Caco-2 (cell line): ENCODE measurements around the gene BRF1. TPM values are rescaled to one million over a fixed set of nuclear protein-coding genes. Genes with fewer than 3 reads are reported as not detected.
"Not testable (repeated sequence)": the region's sequence is repeated elsewhere in the genome, so short reads cannot be mapped to it uniquely, and the experiment has no call there.

Experiments used
- BruUV-seq: library from RNA; stranded (reverse); fragments of 400-500 nt; replicated peaks from 2 replicates; lab custom pipeline; 2021; lab: Mats Ljungman, UMichigan
- CTCF ChIA-PET: fragments of 300-600 bp; sonication (Branson Sonifier 250); formaldehyde crosslinking; loops from one replicate; lab custom pipeline; 2022; ENCODE audit warnings: antibody characterized with exemption; lab: Charles Lee
- POLR2A ChIA-PET: fragments of 300-600 bp; sonication (Branson Sonifier 250); formaldehyde crosslinking; loops from one replicate; lab custom pipeline; 2022; ENCODE audit warnings: antibody characterized with exemption; lab: Charles Lee
- DNase-seq, 2 experiments: peaks; one replicate each; pipeline versions ENCODE4 v3.0.0 to v3.0.0-alpha.2; 2020 to 2022
- H3K27me3 ChIP-seq: replicated peaks from 2 replicates; pipeline ENCODE4 v1.6.0; 2011; ENCODE audit warnings: low read length; ENCODE audit not compliant: control insufficient read depth, insufficient read depth
- H3K36me3 ChIP-seq: 2 replicates; pipeline ENCODE4 v1.5.1; 2011; ENCODE audit warnings: low read length; ENCODE audit not compliant: control insufficient read depth, insufficient read depth
- H3K4me1 ChIP-seq: fragments of 250-450 bp; sonication (Bioruptor Pico); 2 replicates; pipeline ENCODE4 v1.5.1; 2020; ENCODE audit warnings: mild to moderate bottlenecking
- H3K4me3 ChIP-seq: 2 replicates; pipeline ENCODE4 v1.5.1; 2011; ENCODE audit warnings: low read depth, mild to moderate bottlenecking, control low read depth, low read length
- H3K9me3 ChIP-seq: fragments of 250-450 bp; sonication (Bioruptor Pico); 2 replicates; pipeline ENCODE4 v1.5.1; 2020; ENCODE audit warnings: mild to moderate bottlenecking, moderate library complexity
- H3K27ac Mint-ChIP-seq: one replicate; pipeline ENCODE4 v1.8.0; 2022; ENCODE audit warnings: mixed read lengths; ENCODE audit not compliant: unreplicated experiment
- H3K27me3 Mint-ChIP-seq: one replicate; pipeline ENCODE4 v1.8.0; 2022; ENCODE audit warnings: mixed read lengths; ENCODE audit not compliant: insufficient read depth, unreplicated experiment
- H3K36me3 Mint-ChIP-seq: one replicate; pipeline ENCODE4 v1.8.0; 2022; ENCODE audit warnings: mild to moderate bottlenecking, mixed read lengths; ENCODE audit not compliant: insufficient read depth, unreplicated experiment
- H3K4me1 Mint-ChIP-seq: one replicate; pipeline ENCODE4 v1.8.0; 2022; ENCODE audit warnings: low read depth, mixed read lengths; ENCODE audit not compliant: unreplicated experiment
- H3K4me3 Mint-ChIP-seq: one replicate; pipeline ENCODE4 v1.8.0; 2022; ENCODE audit warnings: mild to moderate bottlenecking, moderate library complexity, mixed read lengths; ENCODE audit not compliant: unreplicated experiment
- H3K9me3 Mint-ChIP-seq: one replicate; pipeline ENCODE4 v1.8.0; 2022; ENCODE audit warnings: mixed read lengths; ENCODE audit not compliant: unreplicated experiment
- intact Hi-C: fragments of 100-400 bp; cut with micrococcal nuclease; formaldehyde crosslinking; loops from one replicate; pipeline ENCODE4 v1.10.0; 2022; ENCODE audit not compliant: unreplicated experiment
- total RNA-seq: library from RNA; stranded (reverse); gene quantifications from 2 replicates; pipeline ENCODE4 v1.2.3, GENCODE V29; 2022
- TF ChIP-seq, protein P1 (sequence below), 2 experiments: fragments of 200-600 bp in 1 of 2; IDR thresholded peaks; 1 replicate in 1 of 2; 2 replicates in 1 of 2; pipeline versions ENCODE4 v1.5.1 to v1.8.0; 2011 to 2022; ENCODE audit warnings: antibody characterized with exemption in 1 of 2, control low read depth in 1 of 2, inconsistent platforms in 1 of 2, low read depth in 1 of 2, low read length in 1 of 2, mild to moderate bottlenecking in 1 of 2, moderate library complexity in 1 of 2; ENCODE audit not compliant: insufficient read depth in 1 of 2, severe bottlenecking in 1 of 2, unreplicated experiment in 1 of 2

BRF1 gene
- total RNA-seq, 1 experiment from 2014 or later, result 43.6 TPM

DNA sequence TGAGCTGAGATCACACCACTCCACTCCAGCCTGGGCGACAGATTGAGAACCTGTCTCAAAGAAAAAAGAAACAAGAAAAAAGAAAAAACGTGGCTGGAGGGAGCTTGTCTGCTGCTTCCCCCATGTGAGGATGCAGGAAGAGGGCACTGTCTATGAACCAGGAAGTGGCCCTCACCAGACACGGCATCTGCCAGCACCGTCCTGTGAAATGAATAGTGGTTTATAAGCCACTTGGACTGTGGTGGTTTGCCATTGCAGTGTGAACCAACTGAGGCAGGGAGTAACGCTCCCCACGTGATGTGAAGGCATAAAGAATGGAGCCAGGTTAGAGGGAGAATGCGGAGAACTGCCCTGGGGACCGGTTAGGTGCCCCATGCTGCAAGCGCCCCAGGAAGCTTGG, 4.5 kb upstream of the BRF1 start:
- no peaks in the 10 kb centered on the region for H3K27me3 Mint-ChIP-seq
- intact Hi-C loops, result no loop called here
- ChIA-PET POLR2A (no interaction called here), CTCF (interaction anchor here (0.6 kb wide), 1 partner anchor 29 kb away, joined by 3 read pairs; no protein-coding TSS in a partner anchor)
- no peaks in the 10 kb centered on the region for H3K36me3 ChIP-seq
- DNase-seq, result no peak
- H3K9me3 Mint-ChIP-seq, result no peaks in the 10 kb centered on the region
- no peak overlapping the region for H3K27ac Mint-ChIP-seq
- BruUV-seq, result no TSS peak
- no peaks in the 10 kb centered on the region for H3K9me3 ChIP-seq
- no peak overlapping the region for H3K4me3 ChIP-seq
- H3K4me1 ChIP-seq, result no peaks in the 10 kb centered on the region
- no peaks in the 10 kb centered on the region for H3K27me3 ChIP-seq
- no peak overlapping the region for H3K4me3 Mint-ChIP-seq
- no peaks in the 10 kb centered on the region for H3K36me3 Mint-ChIP-seq
- H3K4me1 Mint-ChIP-seq, result peaks cover 7% of the 10 kb centered on the region
- TF ChIP-seq, protein P1, sequence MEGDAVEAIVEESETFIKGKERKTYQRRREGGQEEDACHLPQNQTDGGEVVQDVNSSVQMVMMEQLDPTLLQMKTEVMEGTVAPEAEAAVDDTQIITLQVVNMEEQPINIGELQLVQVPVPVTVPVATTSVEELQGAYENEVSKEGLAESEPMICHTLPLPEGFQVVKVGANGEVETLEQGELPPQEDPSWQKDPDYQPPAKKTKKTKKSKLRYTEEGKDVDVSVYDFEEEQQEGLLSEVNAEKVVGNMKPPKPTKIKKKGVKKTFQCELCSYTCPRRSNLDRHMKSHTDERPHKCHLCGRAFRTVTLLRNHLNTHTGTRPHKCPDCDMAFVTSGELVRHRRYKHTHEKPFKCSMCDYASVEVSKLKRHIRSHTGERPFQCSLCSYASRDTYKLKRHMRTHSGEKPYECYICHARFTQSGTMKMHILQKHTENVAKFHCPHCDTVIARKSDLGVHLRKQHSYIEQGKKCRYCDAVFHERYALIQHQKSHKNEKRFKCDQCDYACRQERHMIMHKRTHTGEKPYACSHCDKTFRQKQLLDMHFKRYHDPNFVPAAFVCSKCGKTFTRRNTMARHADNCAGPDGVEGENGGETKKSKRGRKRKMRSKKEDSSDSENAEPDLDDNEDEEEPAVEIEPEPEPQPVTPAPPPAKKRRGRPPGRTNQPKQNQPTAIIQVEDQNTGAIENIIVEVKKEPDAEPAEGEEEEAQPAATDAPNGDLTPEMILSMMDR (IDR thresholded peaks at IDR 0.05; ENCODE audit: insufficient read depth in 1 of 2, low read depth in 1 of 2, low read length in 1 of 2, severe bottlenecking in 1 of 2, unreplicated experiment in 1 of 2), result no peak

DNA sequence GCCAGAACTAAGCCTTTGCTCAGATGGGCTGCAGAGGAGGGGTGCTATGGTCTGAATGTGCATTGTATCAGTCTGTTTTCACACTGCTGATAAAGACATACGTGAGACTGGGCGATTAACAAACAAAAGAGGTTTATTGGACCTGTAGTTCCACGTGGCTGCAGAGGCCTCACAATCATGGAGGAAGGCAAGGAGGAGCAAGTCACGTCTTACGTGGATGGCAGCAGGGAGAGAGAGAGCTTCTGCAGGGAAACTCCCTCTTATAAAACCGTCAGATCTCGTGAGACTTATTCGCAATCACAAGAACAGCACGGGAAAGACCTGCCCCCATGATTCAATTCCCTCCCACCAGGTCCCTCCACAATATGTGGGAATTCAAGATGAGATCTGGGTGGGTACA, 3.8 kb upstream of the BRF1 start:
- CTCF ChIA-PET, result no interaction called here
- Mint-ChIP-seq H3K27ac (no peak overlapping the region), H3K9me3 (no peaks in the 10 kb centered on the region), H3K27me3 (no peaks in the 10 kb centered on the region), H3K4me1 (peaks cover 7% of the 10 kb centered on the region), H3K4me3 (no peak overlapping the region), H3K36me3 (no peaks in the 10 kb centered on the region)
- TF ChIP-seq, protein P1 (IDR thresholded peaks at IDR 0.05; ENCODE audit: insufficient read depth in 1 of 2, low read depth in 1 of 2, low read length in 1 of 2, severe bottlenecking in 1 of 2, unreplicated experiment in 1 of 2), result no peak
- DNase-seq, result no peak
- intact Hi-C loops, result no loop called here
- H3K4me3 ChIP-seq, result no peak overlapping the region
- H3K9me3 ChIP-seq, result no peaks in the 10 kb centered on the region
- H3K36me3 ChIP-seq, result no peaks in the 10 kb centered on the region
- POLR2A ChIA-PET, result no interaction called here
- H3K4me1 ChIP-seq, result no peaks in the 10 kb centered on the region
- no peaks in the 10 kb centered on the region for H3K27me3 ChIP-seq
- BruUV-seq, result no TSS peak

DNA sequence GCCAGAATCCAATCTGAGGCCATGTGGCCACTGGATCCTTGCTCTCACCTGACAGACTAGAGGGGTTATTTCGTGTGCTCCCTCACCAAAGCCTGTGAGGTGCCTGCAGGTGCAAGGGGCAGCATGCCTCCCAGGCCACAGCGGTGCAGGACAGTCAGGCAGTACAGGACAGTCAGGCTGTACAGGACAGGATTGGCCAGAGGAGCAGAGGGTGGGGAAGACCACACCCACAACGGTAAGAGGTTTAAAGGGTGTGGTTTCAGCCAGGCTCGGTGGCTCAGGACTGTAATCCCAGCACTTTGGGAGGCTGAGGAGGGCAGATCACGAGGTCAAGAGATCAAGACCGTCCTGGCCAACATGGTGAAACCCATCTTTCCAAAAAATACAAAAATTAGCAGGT, 3.1 kb upstream of the BRF1 start:
- H3K9me3 ChIP-seq, result no peaks in the 10 kb centered on the region
- H3K27ac Mint-ChIP-seq, result no peak overlapping the region
- H3K36me3 Mint-ChIP-seq, result no peaks in the 10 kb centered on the region
- intact Hi-C loops, result no loop called here
- DNase-seq, result no peak
- H3K4me1 Mint-ChIP-seq, result peaks cover 7% of the 10 kb centered on the region
- no peaks in the 10 kb centered on the region for H3K27me3 Mint-ChIP-seq
- no peaks in the 10 kb centered on the region for H3K4me1 ChIP-seq
- no peaks in the 10 kb centered on the region for H3K27me3 ChIP-seq
- BruUV-seq, result no TSS peak
- TF ChIP-seq, protein P1 (IDR thresholded peaks at IDR 0.05; ENCODE audit: insufficient read depth in 1 of 2, low read depth in 1 of 2, low read length in 1 of 2, severe bottlenecking in 1 of 2, unreplicated experiment in 1 of 2), result no peak
- H3K4me3 ChIP-seq, result no peak overlapping the region
- no peak overlapping the region for H3K4me3 Mint-ChIP-seq
- ChIA-PET CTCF (no interaction called here), POLR2A (no interaction called here)
- H3K9me3 Mint-ChIP-seq, result no peaks in the 10 kb centered on the region
- H3K36me3 ChIP-seq, result no peaks in the 10 kb centered on the region

DNA sequence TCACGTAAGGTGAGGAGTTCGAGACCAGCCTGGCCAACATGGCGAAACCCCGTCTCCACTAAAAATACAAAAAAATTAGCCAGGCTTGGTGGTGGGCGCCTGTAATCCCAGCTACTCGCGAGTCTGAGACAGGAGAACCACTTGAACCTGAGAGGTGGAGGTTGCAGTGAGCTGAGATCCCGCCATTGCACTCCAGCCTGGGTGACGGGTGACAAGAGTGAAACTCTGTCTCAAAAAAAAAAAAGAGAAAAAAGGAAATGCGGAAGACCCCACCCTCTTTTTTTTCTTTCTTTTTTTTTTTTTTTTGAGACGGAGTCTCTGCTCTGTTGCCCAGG, 1.1 kb upstream of the BRF1 start:
- CTCF ChIA-PET, result interaction anchor here (0.7 to 2.4 kb wide), 3 partner anchors 12 to 212 kb away, joined by 3 to 13 read pairs (median 5); no protein-coding TSS in a partner anchor
- H3K4me1 ChIP-seq, H3K36me3 ChIP-seq, H3K27me3 Mint-ChIP-seq, H3K27me3 ChIP-seq, POLR2A ChIA-PET, H3K9me3 Mint-ChIP-seq, DNase-seq, BruUV-seq, intact Hi-C loops, H3K4me1 Mint-ChIP-seq, H3K36me3 Mint-ChIP-seq, H3K9me3 ChIP-seq: not testable (repeated sequence)
- H3K27ac Mint-ChIP-seq, result peak overlapping the region; percentile 40
- H3K4me3 Mint-ChIP-seq, result peak overlapping the region; percentile 79
- peak overlapping the region; percentile 100 for H3K4me3 ChIP-seq
